Measurements from ENCODE around the gene TMEM214. TPM values are rescaled to one million over a fixed set of nuclear protein-coding genes. Genes with fewer than 3 reads are reported as not detected.

Gene TMEM214
- total RNA-seq, 2 donors from 2014 or later: 50.5 to 53.6 TPM

DNA sequence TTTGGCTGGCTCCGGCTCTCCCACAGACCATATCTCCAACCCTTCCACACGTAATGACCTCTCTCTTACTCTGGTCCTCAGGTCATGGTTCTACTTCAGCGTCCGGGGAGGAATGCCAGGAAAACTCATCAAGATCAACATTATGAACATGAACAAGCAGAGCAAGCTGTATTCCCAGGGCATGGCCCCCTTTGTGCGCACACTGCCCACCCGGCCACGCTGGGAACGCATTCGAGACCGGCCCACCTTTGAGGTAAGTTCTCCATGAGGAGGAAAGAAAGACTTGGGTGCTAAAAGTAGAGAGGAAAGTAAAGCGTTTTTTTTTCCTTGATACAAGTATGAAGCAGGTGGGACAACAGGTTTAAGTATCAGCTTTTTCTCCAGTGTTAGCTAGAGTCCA, 20.6 kb downstream of the TMEM214 start:
- peaks cover 7% of the 10 kb centered on the region in 2 donors for H3K36me3 Mint-ChIP-seq (ENCODE audit: insufficient read depth in 2 of 2)
- no peak overlapping the region for H3K27ac Mint-ChIP-seq
- no peak for ATAC-seq (replicated peaks in 1 of 2)

DNA sequence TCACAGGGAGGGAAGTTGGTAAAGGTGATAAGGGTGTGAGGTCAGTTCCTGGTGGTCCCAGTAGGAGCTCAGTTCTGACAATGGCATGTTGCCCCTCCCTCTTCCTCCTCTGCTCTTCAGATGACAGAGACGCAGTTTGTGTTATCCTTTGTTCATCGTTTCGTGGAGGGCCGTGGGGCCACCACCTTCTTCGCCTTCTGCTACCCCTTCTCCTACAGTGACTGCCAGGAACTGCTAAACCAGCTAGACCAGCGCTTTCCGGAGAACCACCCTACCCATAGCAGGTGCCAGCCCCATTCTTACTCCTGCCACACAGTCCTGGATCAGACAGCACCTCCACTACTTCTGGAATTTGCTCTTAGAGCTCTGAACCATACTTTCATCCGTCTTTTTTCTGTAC, 21.0 kb downstream of the TMEM214 start:
- no peak for DNase-seq
- H3K4me3 Mint-ChIP-seq: no peak overlapping the region
- H3K27me3 Mint-ChIP-seq (ENCODE audit: low read depth): no peaks in the 10 kb centered on the region
- ATAC-seq (replicated peaks in 1 of 2): no peak
- H3K4me1 Mint-ChIP-seq (ENCODE audit: low read depth): peaks cover 27% of the 10 kb centered on the region
- H3K36me3 Mint-ChIP-seq (ENCODE audit: insufficient read depth in 2 of 2): peaks cover 7% of the 10 kb centered on the region in 2 donors
- no peak overlapping the region for H3K27ac Mint-ChIP-seq
- H3K9me3 Mint-ChIP-seq: peaks cover 0 to 1% of the 10 kb centered on the region in 2 donors

More for the DNA sequence above, 20.6 kb downstream of the TMEM214 start:
- no peak overlapping the region for H3K4me3 Mint-ChIP-seq
- no peaks in the 10 kb centered on the region for H3K27me3 Mint-ChIP-seq (ENCODE audit: low read depth)
- H3K4me1 Mint-ChIP-seq (ENCODE audit: low read depth): peaks cover 27% of the 10 kb centered on the region
- peaks cover 0 to 1% of the 10 kb centered on the region in 2 donors for H3K9me3 Mint-ChIP-seq
- DNase-seq: no peak

- no peak overlapping the region for H3K4me3 Mint-ChIP-seq
- ATAC-seq (replicated peaks in 1 of 2) (no peak), DNase-seq (no peak)
- peaks cover 0 to 1% of the 10 kb centered on the region in 2 donors for H3K9me3 Mint-ChIP-seq
- H3K27me3 Mint-ChIP-seq (ENCODE audit: low read depth): no peaks in the 10 kb centered on the region
- peaks cover 22% of the 10 kb centered on the region for H3K4me1 Mint-ChIP-seq (ENCODE audit: low read depth)
- H3K36me3 Mint-ChIP-seq (ENCODE audit: insufficient read depth in 2 of 2): peaks cover 7% of the 10 kb centered on the region in 2 donors
- no peak overlapping the region for H3K27ac Mint-ChIP-seq
Measured at GRCh38 chr2:27054721-27055120, 22.0 kb downstream of the TMEM214 start.

DNA sequence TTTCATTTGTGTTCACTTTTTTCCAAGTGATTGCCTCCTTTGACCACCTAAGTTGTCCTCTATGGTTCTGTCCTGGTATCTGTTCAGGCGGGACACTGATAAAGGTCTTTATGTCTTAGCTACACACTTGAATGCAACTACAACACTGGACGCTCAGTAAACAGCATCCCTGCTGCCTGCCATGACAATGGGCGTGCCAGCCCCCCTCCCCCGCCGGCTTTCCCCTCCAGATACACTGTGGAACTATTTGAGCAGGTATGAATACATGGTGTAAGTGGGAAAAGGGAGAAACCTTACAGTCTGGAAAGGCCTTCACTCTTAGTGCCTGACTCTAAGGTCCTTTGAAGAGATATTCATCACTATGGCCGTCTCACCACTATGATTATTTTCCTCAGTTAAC, 24.4 kb downstream of the TMEM214 start:
- peaks cover 4% of the 10 kb centered on the region for H3K4me1 Mint-ChIP-seq (ENCODE audit: low read depth)
- H3K4me3 Mint-ChIP-seq: no peak overlapping the region
- peaks cover 0 to 10% of the 10 kb centered on the region in 2 donors for H3K36me3 Mint-ChIP-seq (ENCODE audit: insufficient read depth in 2 of 2)
- ATAC-seq (replicated peaks in 1 of 2) (no peak), DNase-seq (no peak)
- H3K9me3 Mint-ChIP-seq: no peaks in the 10 kb centered on the region
- no peaks in the 10 kb centered on the region for H3K27me3 Mint-ChIP-seq (ENCODE audit: low read depth)
- no peak overlapping the region for H3K27ac Mint-ChIP-seq

DNA sequence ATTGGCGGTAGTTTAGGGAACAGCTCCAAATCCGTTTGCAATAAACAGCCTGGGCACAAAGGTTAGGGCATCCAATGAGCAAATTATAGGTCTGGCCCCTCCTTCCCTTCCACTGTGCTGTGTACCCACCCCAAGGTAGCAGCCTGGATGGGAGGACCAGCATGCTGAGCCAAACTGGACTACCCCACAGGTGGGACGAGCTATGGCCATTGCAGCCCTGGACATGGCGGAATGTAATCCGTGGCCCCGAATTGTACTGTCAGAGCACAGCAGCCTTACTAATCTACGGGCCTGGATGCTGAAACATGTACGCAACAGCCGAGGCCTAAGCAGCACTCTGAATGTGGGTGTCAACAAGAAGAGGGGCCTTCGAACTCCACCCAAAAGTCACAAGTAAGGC, 25.4 kb downstream of the TMEM214 start:
- Mint-ChIP-seq H3K4me3 (no peak overlapping the region), H3K9me3 (no peaks in the 10 kb centered on the region), H3K27ac (no peak overlapping the region), H3K36me3 (ENCODE audit: insufficient read depth in 2 of 2) (peaks cover 0 to 15% of the 10 kb centered on the region in 2 donors), H3K27me3 (ENCODE audit: low read depth) (no peaks in the 10 kb centered on the region), H3K4me1 (ENCODE audit: low read depth) (no peaks in the 10 kb centered on the region)
- DNase-seq: no peak
- no peak for ATAC-seq (replicated peaks in 1 of 2)

- Mint-ChIP-seq H3K36me3 (ENCODE audit: insufficient read depth in 2 of 2) (peaks cover 0 to 11% of the 10 kb centered on the region in 2 donors), H3K4me1 (ENCODE audit: low read depth) (no peaks in the 10 kb centered on the region), H3K9me3 (no peaks in the 10 kb centered on the region), H3K27me3 (ENCODE audit: low read depth) (no peaks in the 10 kb centered on the region), H3K27ac (no peak overlapping the region), H3K4me3 (no peak overlapping the region)
- DNase-seq: no peak
- ATAC-seq (replicated peaks in 1 of 2): no peak
Measured at GRCh38 chr2:27059141-27059820, 26.5 kb downstream of the TMEM214 start.

GRCh38 chr2:27060323-27060722, 27.6 kb downstream of the TMEM214 start:
- Mint-ChIP-seq H3K4me3 (no peak overlapping the region), H3K4me1 (ENCODE audit: low read depth) (no peaks in the 10 kb centered on the region), H3K27ac (no peak overlapping the region), H3K36me3 (ENCODE audit: insufficient read depth in 2 of 2) (peaks cover 0 to 15% of the 10 kb centered on the region in 2 donors), H3K27me3 (ENCODE audit: low read depth) (no peaks in the 10 kb centered on the region), H3K9me3 (no peaks in the 10 kb centered on the region)
- no peak for ATAC-seq (replicated peaks in 1 of 2)
- DNase-seq: no peak

DNA sequence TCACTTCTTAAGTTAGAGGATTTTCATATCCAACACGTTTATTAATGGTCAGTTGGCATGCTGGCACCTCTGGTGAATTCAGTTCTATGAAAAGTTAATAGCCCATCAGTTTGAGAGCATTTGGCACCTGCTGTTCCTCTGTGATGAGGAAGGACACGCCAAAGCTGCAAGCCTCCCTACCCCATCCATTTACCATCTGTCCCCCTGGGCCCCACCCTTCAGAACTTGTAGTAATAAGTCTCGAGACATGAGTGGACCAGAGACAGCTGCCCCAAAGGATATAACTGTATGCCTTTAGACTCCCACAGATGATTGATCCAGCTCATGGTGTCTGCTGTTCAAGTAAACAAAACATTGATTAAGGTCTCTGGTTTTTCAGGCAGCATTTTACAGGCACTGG, 32.4 kb downstream of the TMEM214 start:
- Mint-ChIP-seq H3K36me3 (ENCODE audit: insufficient read depth in 2 of 2) (peaks cover 8 to 32% of the 10 kb centered on the region in 2 donors), H3K4me1 (ENCODE audit: low read depth) (peaks cover 22% of the 10 kb centered on the region), H3K27me3 (ENCODE audit: low read depth) (no peaks in the 10 kb centered on the region), H3K4me3 (no peak overlapping the region), H3K9me3 (no peaks in the 10 kb centered on the region), H3K27ac (peak overlapping the region; percentile 15)
- no peak for DNase-seq
- no peak for ATAC-seq (replicated peaks in 1 of 2)

DNA sequence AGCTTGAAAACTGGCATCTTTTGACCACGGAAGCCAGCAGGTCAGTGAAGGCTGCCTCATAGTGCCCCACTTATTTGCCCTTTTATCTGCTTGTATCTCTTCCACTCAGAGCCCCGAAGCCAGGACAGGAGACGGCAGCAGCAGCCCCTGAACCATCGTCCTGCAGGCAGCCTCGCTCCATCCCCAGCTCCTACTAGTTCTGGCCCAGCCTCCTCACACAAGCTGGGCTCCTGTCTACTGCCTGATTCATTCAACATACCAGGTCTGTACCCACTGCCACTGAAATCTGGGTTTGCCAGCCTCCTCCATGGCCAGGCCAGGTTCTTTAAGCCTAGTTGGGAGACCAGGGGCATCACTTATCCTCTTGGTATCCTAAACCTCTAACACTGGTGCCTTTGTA, 34.6 kb downstream of the TMEM214 start:
- Mint-ChIP-seq H3K4me1 (ENCODE audit: low read depth) (peaks cover 37% of the 10 kb centered on the region), H3K36me3 (ENCODE audit: insufficient read depth in 2 of 2) (peaks cover 9 to 30% of the 10 kb centered on the region in 2 donors), H3K27ac (peak overlapping the region; percentile 50), H3K9me3 (no peaks in the 10 kb centered on the region), H3K4me3 (no peak overlapping the region), H3K27me3 (ENCODE audit: low read depth) (no peaks in the 10 kb centered on the region)
- DNase-seq (no peak), ATAC-seq (replicated peaks in 1 of 2) (no peak)

GRCh38 chr2:27069436-27069835, 36.7 kb downstream of the TMEM214 start:
- DNase-seq (no peak), ATAC-seq (replicated peaks in 1 of 2) (no peak)
- no peaks in the 10 kb centered on the region for H3K27me3 Mint-ChIP-seq (ENCODE audit: low read depth)
- H3K9me3 Mint-ChIP-seq: no peaks in the 10 kb centered on the region
- peaks cover 56% of the 10 kb centered on the region for H3K4me1 Mint-ChIP-seq (ENCODE audit: low read depth)
- H3K36me3 Mint-ChIP-seq (ENCODE audit: insufficient read depth in 2 of 2): peaks cover 9 to 22% of the 10 kb centered on the region in 2 donors
- H3K27ac Mint-ChIP-seq: peak overlapping the region; percentile 89
- peak overlapping the region; percentile 94 to 98 for H3K4me3 Mint-ChIP-seq

GRCh38 chr2:27069961-27070618, 37.3 kb downstream of the TMEM214 start:
- peaks cover 62% of the 10 kb centered on the region for H3K4me1 Mint-ChIP-seq (ENCODE audit: low read depth)
- no peaks in the 10 kb centered on the region for H3K27me3 Mint-ChIP-seq (ENCODE audit: low read depth)
- no peaks in the 10 kb centered on the region for H3K9me3 Mint-ChIP-seq
- peak overlapping the region; percentile 94 to 98 for H3K4me3 Mint-ChIP-seq
- no peak for DNase-seq
- peaks cover 9 to 21% of the 10 kb centered on the region in 2 donors for H3K36me3 Mint-ChIP-seq (ENCODE audit: insufficient read depth in 2 of 2)
- H3K27ac Mint-ChIP-seq: peak overlapping the region; percentile 89
- no peak for ATAC-seq (replicated peaks in 1 of 2)

DNA sequence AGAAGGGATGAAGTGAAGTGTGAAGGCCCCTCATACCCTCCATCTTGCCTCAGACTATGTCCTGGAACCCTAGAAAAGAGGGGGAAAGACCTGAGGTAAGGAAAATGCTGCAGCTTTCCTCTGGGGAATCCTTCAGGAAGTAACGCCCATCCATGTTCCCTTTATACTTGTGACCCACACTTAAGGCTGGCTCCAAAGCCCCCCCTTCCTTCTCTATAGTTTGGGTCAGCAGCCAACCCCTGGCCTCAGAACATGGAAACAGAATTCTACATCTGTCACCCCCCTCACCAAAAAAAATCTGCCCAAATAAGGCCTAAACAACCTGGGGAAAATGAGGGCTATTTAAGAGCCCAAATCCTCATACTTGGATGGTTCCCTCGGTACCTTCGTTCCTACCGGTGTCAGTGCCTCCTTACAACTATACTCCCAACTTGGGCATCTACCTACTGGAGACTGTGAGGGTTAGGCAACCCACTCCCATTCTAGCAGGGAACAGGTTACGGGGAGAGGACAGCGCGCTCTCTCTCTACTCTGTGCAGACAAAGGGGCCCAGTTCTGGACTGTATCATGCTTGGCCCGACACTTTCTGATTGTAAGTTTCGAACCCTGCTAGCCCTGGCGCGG, 38.0 kb downstream of the TMEM214 start:
- Mint-ChIP-seq H3K4me3 (peak overlapping the region; percentile 94 to 98), H3K9me3 (no peaks in the 10 kb centered on the region), H3K4me1 (ENCODE audit: low read depth) (peaks cover 67% of the 10 kb centered on the region), H3K27ac (peak overlapping the region; percentile 97), H3K36me3 (ENCODE audit: insufficient read depth in 2 of 2) (peaks cover 7 to 18% of the 10 kb centered on the region in 2 donors), H3K27me3 (ENCODE audit: low read depth) (no peaks in the 10 kb centered on the region)
- ATAC-seq (replicated peaks in 1 of 2) (no peak), DNase-seq (no peak)

DNA sequence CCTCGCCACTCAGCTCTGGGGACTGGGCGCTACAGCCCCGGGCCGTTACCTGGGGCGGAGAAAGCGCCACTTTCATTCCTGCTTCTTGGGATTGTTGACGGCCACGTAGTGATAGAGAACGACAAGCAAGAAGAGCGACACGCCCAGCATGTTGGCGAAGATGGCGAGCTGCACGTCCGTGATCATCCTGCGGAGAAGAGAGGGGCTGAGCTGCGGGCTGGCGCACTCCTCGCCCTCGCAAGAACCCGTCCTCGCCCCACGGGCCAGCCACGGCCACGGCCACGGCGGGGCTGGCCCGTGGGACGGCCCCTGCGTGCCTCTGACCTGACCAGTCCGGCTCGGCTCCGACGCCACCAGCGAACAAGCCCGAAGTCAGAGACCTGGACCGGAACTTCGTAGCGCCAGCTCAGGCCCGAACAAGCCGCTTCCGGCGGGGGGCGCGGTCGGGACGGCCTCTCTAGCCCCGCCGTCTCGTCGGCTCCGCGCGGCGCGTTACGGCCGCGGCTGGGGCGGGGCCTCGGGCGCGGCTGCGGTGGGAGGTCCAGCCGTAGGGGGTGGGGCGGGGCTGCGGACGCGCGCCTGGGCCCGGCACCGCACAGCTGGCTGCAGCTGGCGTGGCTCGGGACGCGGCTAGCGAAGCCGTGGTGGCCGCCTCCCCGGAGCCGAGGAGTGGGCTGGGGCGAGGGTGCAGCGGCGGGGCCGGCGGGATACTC, 38.7 kb downstream of the TMEM214 start, which contains the start of gene OST4:
Gene OST4 (minus strand): TSS at position 378 of the 713 bp plus-strand sequence.
- Mint-ChIP-seq H3K27me3 (ENCODE audit: low read depth) (no peaks in the 10 kb centered on the region), H3K4me3 (peak within 1 kb of the TSS; percentile 94 to 98), H3K27ac (peak within 1 kb of the TSS; percentile 97), H3K4me1 (ENCODE audit: low read depth) (peaks cover 66% of the 10 kb centered on the region), H3K9me3 (no peaks in the 10 kb centered on the region), H3K36me3 (ENCODE audit: insufficient read depth in 2 of 2) (peaks cover 3 to 12% of the 10 kb centered on the region in 2 donors)
- ATAC-seq (replicated peaks in 1 of 2): peak; percentile 93 to 94
- peak; percentile 94 to 96 for DNase-seq

Data from activated T-cell treated with anti-CD3 and anti-CD28 coated beads, Interleukin-2, amount 50 U/mL, for 72 hours (primary cell).